ENCODE results near the gene ADCY2.

Gene ADCY2

DNA sequence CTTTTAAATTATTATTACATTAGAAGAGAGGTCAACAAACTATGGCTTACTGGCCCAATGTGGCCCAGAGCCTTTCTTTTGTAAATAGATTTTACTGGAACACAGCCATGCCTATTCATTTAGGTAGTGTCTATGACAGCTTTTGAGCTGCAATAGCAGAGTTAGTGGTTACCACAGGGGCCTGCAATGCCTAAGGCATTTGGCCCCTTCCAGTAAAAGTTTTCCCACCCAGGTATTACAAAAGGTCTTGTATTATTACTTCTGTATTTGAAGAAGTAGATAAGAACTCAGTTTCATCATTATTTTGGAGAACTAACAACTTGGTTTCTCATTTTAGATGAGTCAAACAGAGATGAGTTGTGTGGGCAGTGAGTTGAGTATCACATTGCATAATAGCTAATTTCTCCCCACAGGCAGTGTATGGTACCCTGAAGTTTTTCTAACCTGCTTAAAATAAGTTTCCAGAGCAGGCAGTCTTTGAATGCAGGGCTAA, 482.5 kb downstream of the ADCY2 start:
- no peaks in the 10 kb centered on the region for H3K4me1 ChIP-seq (ENCODE audit: insufficient read depth, low read length)
- H3K9me3 ChIP-seq (ENCODE audit: low read length), result no peaks in the 10 kb centered on the region
- H3K9ac ChIP-seq (ENCODE audit: low read length), result no peak overlapping the region
- H3K27me3 ChIP-seq (ENCODE audit: control insufficient read depth in 1 of 2, insufficient read depth in 2 of 2, low read length in 2 of 2), result no peaks in the 10 kb centered on the region
- no peak overlapping the region for H3K4me3 ChIP-seq (ENCODE audit: low read depth in 1 of 2, low read length in 2 of 2)
- no peak overlapping the region for H3K27ac ChIP-seq (ENCODE audit: low read depth, low read length)
- peaks cover 57% of the 10 kb centered on the region for H3K36me3 ChIP-seq (ENCODE audit: insufficient read depth, low read length)
